GM12878 (cell line): ENCODE measurements around the gene DDX55. TPM values are rescaled to one million over a fixed set of nuclear protein-coding genes. Genes with fewer than 3 reads are reported as not detected.

Experiments
- BMI1 ChIP-seq: fragments of 450-650 bp; IDR thresholded peaks from 2 replicates; pipeline ENCODE4 v1.6.1; 2016; ENCODE audit warnings: mild to moderate bottlenecking, moderate library complexity, borderline replicate concordance
- CHD1 ChIP-seq: IDR thresholded peaks from 2 replicates; pipeline ENCODE4 v1.6.1; 2012; ENCODE audit warnings: low read depth, low read length, improper control_type of control experiment
- CHD2 ChIP-seq: IDR thresholded peaks from 2 replicates; pipeline ENCODE4 v1.6.1; 2011; ENCODE audit warnings: low read depth, low read length, improper control_type of control experiment, borderline replicate concordance
- EZH2 ChIP-seq: IDR thresholded peaks from 2 replicates; pipeline ENCODE4 v1.6.1; 2012; ENCODE audit warnings: low read depth, mild to moderate bottlenecking, control low read depth, inconsistent platforms, low read length, borderline replicate concordance; ENCODE audit not compliant: control insufficient read depth
- GABPA ChIP-seq: IDR thresholded peaks from 2 replicates; pipeline ENCODE4 v1.6.1; 2014; ENCODE audit warnings: antibody characterized with exemption, low read depth, mild to moderate bottlenecking, inconsistent platforms
- HCFC1 ChIP-seq: fragments of 150-350 bp; IDR thresholded peaks from 2 replicates; pipeline ENCODE4 v1.6.1; 2014; ENCODE audit warnings: low read length
- IKZF1 ChIP-seq: fragments of 450-650 bp; conservative IDR thresholded peaks from 2 replicates; pipeline ENCODE4 v1.6.1; 2017; ENCODE audit warnings: antibody characterized with exemption, mild to moderate bottlenecking
- NR2F1 ChIP-seq: fragments of 450-650 bp; conservative IDR thresholded peaks from 2 replicates; pipeline ENCODE4 v1.6.1; 2017; ENCODE audit warnings: mild to moderate bottlenecking
- NRF1 ChIP-seq: conservative IDR thresholded peaks from 2 replicates; pipeline ENCODE4 v1.6.1; 2011; ENCODE audit warnings: mild to moderate bottlenecking, low read depth, low read length, improper control_type of control experiment
- SMAD1 ChIP-seq: fragments of 450-650 bp; IDR thresholded peaks from 2 replicates; pipeline ENCODE4 v1.6.1; 2018; ENCODE audit warnings: mild to moderate bottlenecking, low read depth; ENCODE audit not compliant: partially characterized antibody
- SMAD5 ChIP-seq: IDR thresholded peaks from 2 replicates; pipeline ENCODE4 v1.6.1; 2016; ENCODE audit warnings: antibody characterized with exemption, low read depth
- SREBF2 ChIP-seq: IDR thresholded peaks from 2 replicates; pipeline ENCODE4 v1.6.1; 2012; ENCODE audit warnings: mild to moderate bottlenecking, low read length
- STAT3 ChIP-seq: IDR thresholded peaks from 2 replicates; pipeline ENCODE4 v1.6.1; 2011; ENCODE audit warnings: low read depth, low read length, improper control_type of control experiment
- ZNF217 ChIP-seq: fragments of 450-650 bp; IDR thresholded peaks from 2 replicates; pipeline ENCODE4 v1.6.1; 2017; ENCODE audit warnings: antibody characterized with exemption, mild to moderate bottlenecking
- ZNF274 ChIP-seq: IDR thresholded peaks from one replicate; pipeline ENCODE4 v1.8.0; 2011; ENCODE audit not compliant: insufficient read length, insufficient read depth
- polyA plus RNA-seq, 11 experiments: library from polyadenylated mRNA; depleted of rRNA in 4 of 11; unstranded in 6 of 11; stranded (reverse) in 5 of 11; fragments of >200 nt; fragmentation: Nextera tagmentation in 4 of 11; fragmentation: Illumina TruSeq in 1 of 11; extraction: Ambion mirVana in 4 of 11; extraction: Trizol in 1 of 11; gene quantifications; 1 replicate in 1 of 11; 2 replicates in 10 of 11; pipeline versions ENCODE4 v1.2.1 to v1.2.3, GENCODE V29; 2011 to 2016; ENCODE audit warnings: inconsistent platforms in 2 of 11, missing spikeins in 2 of 11, low read depth in 1 of 11
- total RNA-seq, 4 experiments: library from RNA; depleted of rRNA in 3 of 4; stranded (reverse); fragments of >200 nt in 3 of 4; fragmentation: Illumina TruSeq in 1 of 4; extraction: Trizol in 1 of 4; gene quantifications; 2 replicates each; pipeline versions ENCODE4 v1.2.1 to v1.2.3, GENCODE V29; 2013 to 2021
- TF ChIP-seq, protein P1 (sequence below): fragments of 450-650 bp; IDR thresholded peaks from 2 replicates; pipeline ENCODE4 v1.6.1; 2018; ENCODE audit warnings: borderline replicate concordance, mild to moderate bottlenecking; ENCODE audit not compliant: partially characterized antibody
- TF ChIP-seq, protein P2 (sequence below): fragments of 450-650 bp; IDR thresholded peaks from 2 replicates; pipeline ENCODE4 v1.6.1; 2014; ENCODE audit warnings: mild to moderate bottlenecking
- TF ChIP-seq, protein P3 (sequence below): fragments of 450-650 bp; IDR thresholded peaks from 2 replicates; pipeline ENCODE4 v1.6.1; 2017; ENCODE audit warnings: borderline replicate concordance
- TF ChIP-seq, protein P4 (sequence below): fragments of 450-650 bp; IDR thresholded peaks from 2 replicates; pipeline ENCODE4 v1.6.1; 2017; ENCODE audit warnings: low read depth, mild to moderate bottlenecking, moderate library complexity
- TF ChIP-seq, protein P5 (sequence below): fragments of 450-650 bp; formaldehyde crosslinking; IDR thresholded peaks from 2 replicates; pipeline ENCODE4 v1.4.0; 2020; ENCODE audit warnings: mild to moderate bottlenecking, moderate library complexity

Gene DDX55
- total and polyA plus RNA-seq, 10 of the 15 experiments (the other 5 are each of a cell fraction or from before 2014, with no cell fraction given): 4.5 to 42.4 (median 33.4) TPM

GRCh38 chr12:123633379-123634141, 31.7 kb downstream of the DDX55 start, which contains the start of the genes EIF2B1 and GTF2H3 (continued):
- TF ChIP-seq, protein P1, sequence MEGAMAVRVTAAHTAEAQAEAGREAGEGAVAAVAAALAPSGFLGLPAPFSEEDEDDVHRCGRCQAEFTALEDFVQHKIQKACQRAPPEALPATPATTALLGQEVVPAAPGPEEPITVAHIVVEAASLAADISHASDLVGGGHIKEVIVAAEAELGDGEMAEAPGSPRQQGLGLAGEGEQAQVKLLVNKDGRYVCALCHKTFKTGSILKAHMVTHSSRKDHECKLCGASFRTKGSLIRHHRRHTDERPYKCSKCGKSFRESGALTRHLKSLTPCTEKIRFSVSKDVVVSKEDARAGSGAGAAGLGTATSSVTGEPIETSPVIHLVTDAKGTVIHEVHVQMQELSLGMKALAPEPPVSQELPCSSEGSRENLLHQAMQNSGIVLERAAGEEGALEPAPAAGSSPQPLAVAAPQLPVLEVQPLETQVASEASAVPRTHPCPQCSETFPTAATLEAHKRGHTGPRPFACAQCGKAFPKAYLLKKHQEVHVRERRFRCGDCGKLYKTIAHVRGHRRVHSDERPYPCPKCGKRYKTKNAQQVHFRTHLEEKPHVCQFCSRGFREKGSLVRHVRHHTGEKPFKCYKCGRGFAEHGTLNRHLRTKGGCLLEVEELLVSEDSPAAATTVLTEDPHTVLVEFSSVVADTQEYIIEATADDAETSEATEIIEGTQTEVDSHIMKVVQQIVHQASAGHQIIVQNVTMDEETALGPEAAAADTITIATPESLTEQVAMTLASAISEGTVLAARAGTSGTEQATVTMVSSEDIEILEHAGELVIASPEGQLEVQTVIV: peak; percentile 73
- TF ChIP-seq NRF1 (peak; percentile 29; the same call in 1 of the 2 replicates), STAT3 (no peak), SMAD5 (peak; percentile 97), ZNF274 (no peak), NR2F1 (peak; percentile 44; the same call in 1 of the 2 replicates), BMI1 (no peak), SREBF2 (peak; percentile 65), SMAD1 (peak; percentile 33), EZH2 (no peak), GABPA (peak; percentile 99), HCFC1 (peak; percentile 94), CHD1 (no peak), IKZF1 (peak; percentile 98), ZNF217 (no peak), CHD2 (peak; percentile 83; the same call in 1 of the 2 replicates)
- TF ChIP-seq, protein P2, sequence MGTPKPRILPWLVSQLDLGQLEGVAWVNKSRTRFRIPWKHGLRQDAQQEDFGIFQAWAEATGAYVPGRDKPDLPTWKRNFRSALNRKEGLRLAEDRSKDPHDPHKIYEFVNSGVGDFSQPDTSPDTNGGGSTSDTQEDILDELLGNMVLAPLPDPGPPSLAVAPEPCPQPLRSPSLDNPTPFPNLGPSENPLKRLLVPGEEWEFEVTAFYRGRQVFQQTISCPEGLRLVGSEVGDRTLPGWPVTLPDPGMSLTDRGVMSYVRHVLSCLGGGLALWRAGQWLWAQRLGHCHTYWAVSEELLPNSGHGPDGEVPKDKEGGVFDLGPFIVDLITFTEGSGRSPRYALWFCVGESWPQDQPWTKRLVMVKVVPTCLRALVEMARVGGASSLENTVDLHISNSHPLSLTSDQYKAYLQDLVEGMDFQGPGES: no peak
- TF ChIP-seq, protein P3, sequence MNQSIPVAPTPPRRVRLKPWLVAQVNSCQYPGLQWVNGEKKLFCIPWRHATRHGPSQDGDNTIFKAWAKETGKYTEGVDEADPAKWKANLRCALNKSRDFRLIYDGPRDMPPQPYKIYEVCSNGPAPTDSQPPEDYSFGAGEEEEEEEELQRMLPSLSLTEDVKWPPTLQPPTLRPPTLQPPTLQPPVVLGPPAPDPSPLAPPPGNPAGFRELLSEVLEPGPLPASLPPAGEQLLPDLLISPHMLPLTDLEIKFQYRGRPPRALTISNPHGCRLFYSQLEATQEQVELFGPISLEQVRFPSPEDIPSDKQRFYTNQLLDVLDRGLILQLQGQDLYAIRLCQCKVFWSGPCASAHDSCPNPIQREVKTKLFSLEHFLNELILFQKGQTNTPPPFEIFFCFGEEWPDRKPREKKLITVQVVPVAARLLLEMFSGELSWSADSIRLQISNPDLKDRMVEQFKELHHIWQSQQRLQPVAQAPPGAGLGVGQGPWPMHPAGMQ: no peak
- TF ChIP-seq, protein P4, sequence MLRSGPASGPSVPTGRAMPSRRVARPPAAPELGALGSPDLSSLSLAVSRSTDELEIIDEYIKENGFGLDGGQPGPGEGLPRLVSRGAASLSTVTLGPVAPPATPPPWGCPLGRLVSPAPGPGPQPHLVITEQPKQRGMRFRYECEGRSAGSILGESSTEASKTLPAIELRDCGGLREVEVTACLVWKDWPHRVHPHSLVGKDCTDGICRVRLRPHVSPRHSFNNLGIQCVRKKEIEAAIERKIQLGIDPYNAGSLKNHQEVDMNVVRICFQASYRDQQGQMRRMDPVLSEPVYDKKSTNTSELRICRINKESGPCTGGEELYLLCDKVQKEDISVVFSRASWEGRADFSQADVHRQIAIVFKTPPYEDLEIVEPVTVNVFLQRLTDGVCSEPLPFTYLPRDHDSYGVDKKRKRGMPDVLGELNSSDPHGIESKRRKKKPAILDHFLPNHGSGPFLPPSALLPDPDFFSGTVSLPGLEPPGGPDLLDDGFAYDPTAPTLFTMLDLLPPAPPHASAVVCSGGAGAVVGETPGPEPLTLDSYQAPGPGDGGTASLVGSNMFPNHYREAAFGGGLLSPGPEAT: peak; percentile 96
- TF ChIP-seq, protein P5, sequence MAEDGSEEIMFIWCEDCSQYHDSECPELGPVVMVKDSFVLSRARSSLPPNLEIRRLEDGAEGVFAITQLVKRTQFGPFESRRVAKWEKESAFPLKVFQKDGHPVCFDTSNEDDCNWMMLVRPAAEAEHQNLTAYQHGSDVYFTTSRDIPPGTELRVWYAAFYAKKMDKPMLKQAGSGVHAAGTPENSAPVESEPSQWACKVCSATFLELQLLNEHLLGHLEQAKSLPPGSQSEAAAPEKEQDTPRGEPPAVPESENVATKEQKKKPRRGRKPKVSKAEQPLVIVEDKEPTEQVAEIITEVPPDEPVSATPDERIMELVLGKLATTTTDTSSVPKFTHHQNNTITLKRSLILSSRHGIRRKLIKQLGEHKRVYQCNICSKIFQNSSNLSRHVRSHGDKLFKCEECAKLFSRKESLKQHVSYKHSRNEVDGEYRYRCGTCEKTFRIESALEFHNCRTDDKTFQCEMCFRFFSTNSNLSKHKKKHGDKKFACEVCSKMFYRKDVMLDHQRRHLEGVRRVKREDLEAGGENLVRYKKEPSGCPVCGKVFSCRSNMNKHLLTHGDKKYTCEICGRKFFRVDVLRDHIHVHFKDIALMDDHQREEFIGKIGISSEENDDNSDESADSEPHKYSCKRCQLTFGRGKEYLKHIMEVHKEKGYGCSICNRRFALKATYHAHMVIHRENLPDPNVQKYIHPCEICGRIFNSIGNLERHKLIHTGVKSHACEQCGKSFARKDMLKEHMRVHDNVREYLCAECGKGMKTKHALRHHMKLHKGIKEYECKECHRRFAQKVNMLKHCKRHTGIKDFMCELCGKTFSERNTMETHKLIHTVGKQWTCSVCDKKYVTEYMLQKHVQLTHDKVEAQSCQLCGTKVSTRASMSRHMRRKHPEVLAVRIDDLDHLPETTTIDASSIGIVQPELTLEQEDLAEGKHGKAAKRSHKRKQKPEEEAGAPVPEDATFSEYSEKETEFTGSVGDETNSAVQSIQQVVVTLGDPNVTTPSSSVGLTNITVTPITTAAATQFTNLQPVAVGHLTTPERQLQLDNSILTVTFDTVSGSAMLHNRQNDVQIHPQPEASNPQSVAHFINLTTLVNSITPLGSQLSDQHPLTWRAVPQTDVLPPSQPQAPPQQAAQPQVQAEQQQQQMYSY (CRISPR knock-in tag): no peak
